Astrocyte of the cerebellum (primary cell): ENCODE measurements around the gene PALLD.

ENCODE experiments used
- DNase-seq: peaks from one replicate; pipeline ENCODE4 v3.0.0-alpha.2; 2011; ENCODE audit warnings: low read depth
- H3K4me3 ChIP-seq: 2 replicates; pipeline ENCODE4 v1.5.1; 2011; ENCODE audit warnings: mild to moderate bottlenecking, low read depth, low read length, moderate library complexity
- CTCF ChIP-seq: IDR thresholded peaks from 2 replicates; pipeline ENCODE4 v1.5.1; 2012; ENCODE audit warnings: low read length, low read depth, moderate library complexity, mild to moderate bottlenecking; ENCODE audit errors: missing control alignments
- in situ Hi-C: cut with HindIII; loops from 2 replicates; pipeline ENCODE4 v1.10.0; 2017; ENCODE audit warnings: low sequenced_read_pairs

The PALLD gene

GRCh38 chr4:168887809-168888208, 391.0 kb downstream of the PALLD start:
- DNase-seq, result no peak
- no peak overlapping the region for H3K4me3 ChIP-seq
- in situ Hi-C loops, result no loop called here
- no peak for TF ChIP-seq CTCF

GRCh38 chr4:168888715-168889215, 391.9 kb downstream of the PALLD start:
- no peak for DNase-seq
- in situ Hi-C loops, result no loop called here
- H3K4me3 ChIP-seq, result no peak overlapping the region
- TF ChIP-seq CTCF, result no peak

- TF ChIP-seq CTCF, result no peak
- in situ Hi-C loops, result no loop called here
- no peak overlapping the region for H3K4me3 ChIP-seq
- DNase-seq, result no peak
Observed at GRCh38 chr4:168891086-168891485, 394.2 kb downstream of the PALLD start.

GRCh38 chr4:168891688-168892087, 394.8 kb downstream of the PALLD start:
- DNase-seq, result no peak
- no peak overlapping the region for H3K4me3 ChIP-seq
- TF ChIP-seq CTCF, result no peak
- in situ Hi-C loops, result no loop called here

- in situ Hi-C loops, result no loop called here
- no peak for TF ChIP-seq CTCF
- H3K4me3 ChIP-seq, result no peak overlapping the region
- no peak for DNase-seq
Observed at GRCh38 chr4:168892475-168892874, 395.6 kb downstream of the PALLD start.

GRCh38 chr4:168893205-168893604, 396.4 kb downstream of the PALLD start:
- no peak for TF ChIP-seq CTCF
- no peak overlapping the region for H3K4me3 ChIP-seq
- DNase-seq, result no peak
- in situ Hi-C loops, result no loop called here

- in situ Hi-C loops, result no loop called here
Observed at GRCh38 chr4:168893807-168894206, 397.0 kb downstream of the PALLD start.

More at GRCh38 chr4:168893807-168894206, 397.0 kb downstream of the PALLD start:
- H3K4me3 ChIP-seq, result no peak overlapping the region
- DNase-seq, result no peak
- no peak for TF ChIP-seq CTCF
